GM12801 (cell line): Measurements from ENCODE around the gene OR1A2.

ENCODE experiments used
- TF ChIP-seq, protein P1 (sequence below): IDR thresholded peaks from one replicate; pipeline ENCODE4 v1.5.1; 2011; ENCODE audit warnings: control low read depth; ENCODE audit not compliant: insufficient read length; ENCODE audit errors: extremely low read depth

OR1A2 gene

DNA sequence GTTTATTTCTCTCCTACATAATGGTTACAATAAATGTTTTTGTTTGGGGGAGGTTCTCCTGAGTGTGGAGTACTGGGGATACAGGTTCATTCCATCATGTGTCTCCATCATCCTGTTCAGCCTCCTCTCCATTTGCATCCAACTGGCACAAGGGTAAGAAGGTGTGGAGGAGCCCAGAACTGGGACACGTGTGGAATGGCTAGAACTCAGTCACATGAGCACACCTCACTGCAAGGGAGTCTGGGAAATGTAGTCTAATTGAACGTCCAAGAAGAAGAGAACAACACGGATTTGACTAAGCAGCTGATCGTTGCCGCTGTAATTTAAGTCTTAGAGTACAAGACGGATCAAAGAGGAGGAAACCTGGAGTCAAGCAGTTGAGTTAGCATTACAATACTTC is 16.3 kb downstream of the OR1A2 start:
- TF ChIP-seq, protein P1, sequence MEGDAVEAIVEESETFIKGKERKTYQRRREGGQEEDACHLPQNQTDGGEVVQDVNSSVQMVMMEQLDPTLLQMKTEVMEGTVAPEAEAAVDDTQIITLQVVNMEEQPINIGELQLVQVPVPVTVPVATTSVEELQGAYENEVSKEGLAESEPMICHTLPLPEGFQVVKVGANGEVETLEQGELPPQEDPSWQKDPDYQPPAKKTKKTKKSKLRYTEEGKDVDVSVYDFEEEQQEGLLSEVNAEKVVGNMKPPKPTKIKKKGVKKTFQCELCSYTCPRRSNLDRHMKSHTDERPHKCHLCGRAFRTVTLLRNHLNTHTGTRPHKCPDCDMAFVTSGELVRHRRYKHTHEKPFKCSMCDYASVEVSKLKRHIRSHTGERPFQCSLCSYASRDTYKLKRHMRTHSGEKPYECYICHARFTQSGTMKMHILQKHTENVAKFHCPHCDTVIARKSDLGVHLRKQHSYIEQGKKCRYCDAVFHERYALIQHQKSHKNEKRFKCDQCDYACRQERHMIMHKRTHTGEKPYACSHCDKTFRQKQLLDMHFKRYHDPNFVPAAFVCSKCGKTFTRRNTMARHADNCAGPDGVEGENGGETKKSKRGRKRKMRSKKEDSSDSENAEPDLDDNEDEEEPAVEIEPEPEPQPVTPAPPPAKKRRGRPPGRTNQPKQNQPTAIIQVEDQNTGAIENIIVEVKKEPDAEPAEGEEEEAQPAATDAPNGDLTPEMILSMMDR, result no peak

DNA sequence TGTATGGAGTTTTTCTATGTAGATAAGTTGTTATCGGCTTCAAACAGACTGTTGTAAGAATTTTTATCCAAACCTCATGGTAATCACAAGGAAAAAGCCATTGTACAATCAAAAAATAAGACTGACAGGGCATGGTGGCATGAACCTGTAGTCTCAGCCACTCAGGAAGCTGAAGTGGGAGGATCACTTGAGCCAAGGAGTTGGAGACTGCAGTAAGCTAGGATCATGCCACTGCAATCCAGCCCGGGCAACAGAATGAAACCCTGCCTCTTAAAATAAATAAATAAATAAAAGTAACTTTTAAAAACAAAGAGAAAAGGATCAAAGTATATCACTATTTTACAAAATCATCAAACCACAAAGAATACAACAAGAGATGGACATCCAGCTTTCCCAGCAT is 24.5 kb downstream of the OR1A2 start:
- TF ChIP-seq, protein P1, result no peak

DNA sequence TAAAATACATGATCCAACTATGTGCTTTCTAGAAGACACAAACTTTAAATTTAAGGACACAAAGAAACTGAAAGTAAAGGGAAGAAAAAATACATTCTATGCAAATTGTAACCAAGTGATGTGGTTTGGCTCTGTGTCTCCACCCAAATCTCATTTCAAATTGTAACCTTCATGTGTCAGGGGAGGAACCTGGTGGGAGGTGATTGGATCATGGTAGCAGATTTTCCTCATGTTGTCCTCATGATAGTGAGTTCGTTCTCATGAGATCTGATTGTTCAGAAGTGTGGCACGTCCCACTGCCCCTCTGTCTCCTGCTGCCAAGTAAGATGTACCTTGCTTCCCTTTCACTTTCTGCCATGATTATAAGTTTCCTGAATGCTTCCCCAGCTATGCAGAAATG is 25.2 kb downstream of the OR1A2 start:
- TF ChIP-seq, protein P1, result no peak
